ENCODE data around the gene CES3. TPM values are rescaled to one million over a fixed set of nuclear protein-coding genes. Genes with fewer than 3 reads are reported as not detected.

CES3 gene
- total RNA-seq, 2 experiments from 2014 or later = 1.4 to 2.7 TPM

DNA sequence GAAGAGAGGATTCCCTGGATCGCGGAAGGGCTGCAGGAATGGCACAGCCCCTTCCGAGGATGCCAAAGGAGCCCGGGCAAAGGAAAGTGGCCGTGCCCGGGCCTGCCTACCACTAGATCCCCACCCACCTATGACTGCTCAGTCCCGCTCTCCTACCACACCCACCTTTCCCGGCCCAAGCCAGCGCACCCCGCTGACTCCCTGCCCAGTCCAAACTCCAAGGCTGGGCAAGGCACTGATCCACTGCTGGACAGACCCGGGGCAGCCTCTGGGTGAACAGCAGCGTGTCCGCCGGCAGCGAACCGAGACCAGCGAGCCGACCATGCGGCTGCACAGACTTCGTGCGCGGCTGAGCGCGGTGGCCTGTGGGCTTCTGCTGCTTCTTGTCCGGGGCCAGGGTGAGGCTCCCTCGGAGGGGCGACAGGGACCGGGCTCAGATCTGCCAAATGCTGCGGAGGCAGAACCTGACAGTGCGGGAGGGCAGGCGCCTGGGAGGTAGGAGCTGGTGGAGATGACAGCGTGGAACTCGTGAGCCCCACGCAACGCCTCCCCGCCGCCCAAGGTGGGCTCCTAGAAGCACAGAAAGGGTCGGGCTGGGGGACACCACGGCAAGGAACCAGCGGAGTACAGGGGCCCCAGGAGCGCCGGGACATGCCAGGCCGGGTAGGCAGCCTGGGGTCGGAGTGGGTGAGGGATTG lies 25.6 kb upstream of the CES3 start, which contains the start of gene CES2:
Gene CES2, plus strand, starts transcription at position 203 of the 698 bp plus-strand sequence. Its CDS starts 120 bp downstream, at position 323.
- BruUV-seq (replicated peaks) = no TSS peak
- no peak for DNase-seq (ENCODE audit: low spot score)
- H3K4me2 ChIP-seq (ENCODE audit: low read length) = peak within 1 kb of the TSS; percentile 95
- no peaks in the 10 kb centered on the region for H3K9me3 ChIP-seq (ENCODE audit: low read length)
- H3K36me3 ChIP-seq (ENCODE audit: insufficient read depth, low read length) = peaks cover 12% of the 10 kb centered on the region; the same call in 1 of the 2 replicates
- TF ChIP-seq EZH2phosphoT487 (IDR thresholded peaks at IDR 0.05; ENCODE audit: borderline replicate concordance, low read depth, low read length) = no peak
- TF ChIP-seq, protein P1, sequence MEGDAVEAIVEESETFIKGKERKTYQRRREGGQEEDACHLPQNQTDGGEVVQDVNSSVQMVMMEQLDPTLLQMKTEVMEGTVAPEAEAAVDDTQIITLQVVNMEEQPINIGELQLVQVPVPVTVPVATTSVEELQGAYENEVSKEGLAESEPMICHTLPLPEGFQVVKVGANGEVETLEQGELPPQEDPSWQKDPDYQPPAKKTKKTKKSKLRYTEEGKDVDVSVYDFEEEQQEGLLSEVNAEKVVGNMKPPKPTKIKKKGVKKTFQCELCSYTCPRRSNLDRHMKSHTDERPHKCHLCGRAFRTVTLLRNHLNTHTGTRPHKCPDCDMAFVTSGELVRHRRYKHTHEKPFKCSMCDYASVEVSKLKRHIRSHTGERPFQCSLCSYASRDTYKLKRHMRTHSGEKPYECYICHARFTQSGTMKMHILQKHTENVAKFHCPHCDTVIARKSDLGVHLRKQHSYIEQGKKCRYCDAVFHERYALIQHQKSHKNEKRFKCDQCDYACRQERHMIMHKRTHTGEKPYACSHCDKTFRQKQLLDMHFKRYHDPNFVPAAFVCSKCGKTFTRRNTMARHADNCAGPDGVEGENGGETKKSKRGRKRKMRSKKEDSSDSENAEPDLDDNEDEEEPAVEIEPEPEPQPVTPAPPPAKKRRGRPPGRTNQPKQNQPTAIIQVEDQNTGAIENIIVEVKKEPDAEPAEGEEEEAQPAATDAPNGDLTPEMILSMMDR (conservative IDR thresholded peaks at IDR 0.05; ENCODE audit: low read length) = no peak
- H3K4me1 ChIP-seq (ENCODE audit: insufficient read depth, low read length, poor library complexity, severe bottlenecking) = peaks cover 12% of the 10 kb centered on the region
- CTCF ChIA-PET (ENCODE audit: unreplicated experiment) = no interaction called here
- intact Hi-C loops (cut with micrococcal nuclease; ENCODE audit: unreplicated experiment) = no loop called here
- POLR2A ChIA-PET = no interaction called here
- peak within 1 kb of the TSS; percentile 34 for H3K27ac ChIP-seq (ENCODE audit: low read depth, low read length, poor library complexity, severe bottlenecking)
- peak within 1 kb of the TSS; percentile 88 for H3K4me3 ChIP-seq (ENCODE audit: low read depth, low read length, poor library complexity, severe bottlenecking)
- no peaks in the 10 kb centered on the region for H4K20me1 ChIP-seq (ENCODE audit: insufficient read depth, low read length)
- peaks cover 7% of the 10 kb centered on the region; the same call in 1 of the 2 replicates for H3K79me2 ChIP-seq (ENCODE audit: insufficient read depth, low read depth, low read length)
- H3K9me2 ChIP-seq (ENCODE audit: insufficient read depth, low read length) = no peaks in the 10 kb centered on the region
- peak within 1 kb of the TSS; percentile 55 for H2AFZ ChIP-seq (ENCODE audit: low read length)

- ChIA-PET CTCF (ENCODE audit: unreplicated experiment) (no interaction called here), POLR2A (interaction anchor here (0.6 kb wide), 1 partner anchor 159 kb away, joined by 6 read pairs; no protein-coding TSS in a partner anchor)
- Histone ChIP-seq H4K20me1 (ENCODE audit: insufficient read depth, low read length) (no peaks in the 10 kb centered on the region), H3K9me2 (ENCODE audit: insufficient read depth, low read length) (no peaks in the 10 kb centered on the region), H3K27ac (ENCODE audit: low read depth, low read length, poor library complexity, severe bottlenecking) (no peak overlapping the region), H3K4me2 (ENCODE audit: low read length) (peak overlapping the region; percentile 35; the same call in 1 of the 2 replicates), H3K9me3 (ENCODE audit: low read length) (no peaks in the 10 kb centered on the region), H3K36me3 (ENCODE audit: insufficient read depth, low read length) (peaks cover 19% of the 10 kb centered on the region; the same call in 1 of the 2 replicates), H3K4me1 (ENCODE audit: insufficient read depth, low read length, poor library complexity, severe bottlenecking) (peaks cover 12% of the 10 kb centered on the region), H3K4me3 (ENCODE audit: low read depth, low read length, poor library complexity, severe bottlenecking) (no peak overlapping the region), H2AFZ (ENCODE audit: low read length) (no peak overlapping the region), H3K79me2 (ENCODE audit: insufficient read depth, low read depth, low read length) (peaks cover 7% of the 10 kb centered on the region; the same call in 1 of the 2 replicates)
- TF ChIP-seq EZH2phosphoT487 (IDR thresholded peaks at IDR 0.05; ENCODE audit: borderline replicate concordance, low read depth, low read length) = no peak
- BruUV-seq (replicated peaks) = no TSS peak
- intact Hi-C loops (cut with micrococcal nuclease; ENCODE audit: unreplicated experiment) = no loop called here
- DNase-seq (ENCODE audit: low spot score) = no peak
These were observed 24.6 kb upstream of the CES3 start for GRCh38 chr16:66936462-66936861.

DNA sequence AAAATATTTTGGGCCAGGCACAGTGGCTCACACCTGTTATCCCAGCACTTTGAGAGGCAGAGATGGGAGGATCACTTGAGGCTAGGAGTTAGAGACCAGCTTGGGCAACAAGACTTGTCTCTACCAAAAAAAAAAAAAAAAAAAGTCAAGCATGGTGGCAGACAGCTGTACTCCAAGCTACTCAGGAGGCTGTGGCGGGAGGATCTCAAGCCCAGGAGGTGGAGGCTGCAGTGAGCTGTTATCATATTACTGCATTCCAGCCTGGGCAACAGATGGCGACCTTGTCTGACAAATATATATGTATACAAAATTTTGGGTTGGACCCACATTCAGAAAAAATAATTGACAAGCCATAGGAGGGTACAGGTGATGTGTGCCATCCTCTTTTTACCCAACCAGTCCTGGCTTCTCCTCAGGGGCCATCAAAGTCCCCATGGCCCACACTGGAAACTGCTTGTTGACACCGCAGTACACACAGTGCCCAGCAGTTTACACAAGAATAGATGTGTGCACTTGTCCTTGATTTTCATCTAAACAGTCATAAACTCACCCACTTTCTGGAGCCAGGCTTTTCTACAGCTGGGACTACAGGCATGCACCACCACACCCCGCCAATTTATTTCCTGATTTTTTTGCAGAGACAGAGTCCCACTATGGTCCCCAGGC lies 24.0 kb upstream of the CES3 start:
- BruUV-seq (replicated peaks) = no TSS peak
- DNase-seq (ENCODE audit: low spot score) = no peak

More for the DNA sequence above, 24.0 kb upstream of the CES3 start:
- Histone ChIP-seq H3K4me1 (ENCODE audit: insufficient read depth, low read length, poor library complexity, severe bottlenecking) (peaks cover 12% of the 10 kb centered on the region), H3K4me3 (ENCODE audit: low read depth, low read length, poor library complexity, severe bottlenecking) (no peak overlapping the region), H4K20me1 (ENCODE audit: insufficient read depth, low read length) (no peaks in the 10 kb centered on the region), H3K4me2 (ENCODE audit: low read length) (no peak overlapping the region), H3K36me3 (ENCODE audit: insufficient read depth, low read length) (peaks cover 19% of the 10 kb centered on the region; the same call in 1 of the 2 replicates), H3K27ac (ENCODE audit: low read depth, low read length, poor library complexity, severe bottlenecking) (no peak overlapping the region), H3K9me3 (ENCODE audit: low read length) (no peaks in the 10 kb centered on the region), H2AFZ (ENCODE audit: low read length) (no peak overlapping the region), H3K9me2 (ENCODE audit: insufficient read depth, low read length) (no peaks in the 10 kb centered on the region), H3K79me2 (ENCODE audit: insufficient read depth, low read depth, low read length) (peaks cover 7% of the 10 kb centered on the region; the same call in 1 of the 2 replicates)
- CTCF ChIA-PET (ENCODE audit: unreplicated experiment) = no interaction called here
- intact Hi-C loops (cut with micrococcal nuclease; ENCODE audit: unreplicated experiment) = no loop called here
- TF ChIP-seq EZH2phosphoT487 (IDR thresholded peaks at IDR 0.05; ENCODE audit: borderline replicate concordance, low read depth, low read length) = no peak
- TF ChIP-seq, protein P1 (conservative IDR thresholded peaks at IDR 0.05; ENCODE audit: low read length) = 0 out of 2 replicates have a peak, but pooled peaks have one; percentile 18
- POLR2A ChIA-PET = interaction anchor here (0.6 kb wide), 1 partner anchor 158 kb away, joined by 6 read pairs; no protein-coding TSS in a partner anchor

Measured in OCI-LY7 (cell line).